ENCODE measurements around the gene AOPEP. TPM values are rescaled to one million over a fixed set of nuclear protein-coding genes. Genes with fewer than 3 reads are reported as not detected.

Gene AOPEP
- total RNA-seq, 1 donor from 2014 or later, result 48.0 TPM

DNA sequence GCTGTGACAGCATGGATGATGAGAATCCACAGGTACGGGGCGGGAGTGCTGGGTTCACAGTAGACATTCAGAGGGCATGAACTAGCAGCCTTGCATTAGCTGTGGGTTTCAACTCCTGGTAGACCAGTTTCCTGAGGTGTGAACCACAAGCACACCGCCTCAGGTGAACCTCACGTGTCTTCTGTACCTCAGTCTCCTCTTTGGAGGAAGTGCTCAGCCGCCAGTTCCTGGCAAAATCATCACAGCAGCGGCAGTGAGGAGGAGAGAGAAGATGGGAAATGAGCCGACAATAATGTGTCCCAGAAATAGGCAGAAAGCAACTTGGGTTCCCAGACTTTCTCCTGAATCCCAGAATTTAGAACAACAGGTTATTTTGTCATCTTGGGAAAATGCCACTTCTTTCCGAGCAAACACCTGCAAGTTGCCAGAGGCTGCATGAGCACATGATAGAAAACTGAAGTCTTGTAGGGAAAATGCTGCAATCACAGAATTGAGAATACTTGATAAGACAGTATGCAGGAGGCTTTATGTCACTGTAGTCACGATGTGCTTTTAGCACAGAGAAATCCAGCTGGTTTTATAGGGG lies 258.5 kb downstream of the AOPEP start:
- Histone ChIP-seq H3K9ac (ENCODE audit: low read depth in 1 of 3, low read length in 3 of 3) (no peak overlapping the region), H3K4me3 (ENCODE audit: low read length in 3 of 3) (no peak overlapping the region), H3K9me3 (ENCODE audit: control insufficient read depth in 3 of 3, low read length in 3 of 3) (no peaks in the 10 kb centered on the region), H3K4me1 (ENCODE audit: control insufficient read depth in 3 of 3, insufficient read depth in 3 of 3, low read length in 3 of 3) (peaks cover 5 to 7% (median 7%) of the 10 kb centered on the region in 3 donors), H3K27ac (ENCODE audit: low read depth, low read length) (no peak overlapping the region), H3K27me3 (ENCODE audit: control insufficient read depth in 3 of 3, insufficient read depth in 3 of 3, low read length in 3 of 3) (no peaks in the 10 kb centered on the region), H3K36me3 (ENCODE audit: control insufficient read depth in 3 of 3, insufficient read depth in 3 of 3, low read length in 3 of 3) (no peaks in the 10 kb centered on the region)

DNA sequence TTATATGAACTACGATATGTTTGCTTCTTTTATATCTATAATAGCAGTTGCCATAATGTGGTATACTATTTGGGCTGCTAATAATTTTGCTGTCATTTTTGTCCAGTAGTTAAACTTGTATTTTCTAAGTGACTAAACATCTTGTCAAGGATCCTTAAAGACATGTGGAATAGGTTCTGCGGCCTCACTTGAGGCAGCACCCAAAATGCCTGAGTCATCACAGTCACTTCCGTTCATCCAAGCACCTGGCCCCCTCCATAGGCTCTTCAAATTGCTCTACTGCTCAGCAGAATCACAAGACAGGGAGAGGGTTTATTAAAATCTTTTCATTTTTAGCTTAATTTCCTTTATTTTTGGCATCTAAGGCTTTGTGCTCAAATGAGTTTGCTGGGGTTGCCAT lies 259.1 kb downstream of the AOPEP start:
- Histone ChIP-seq H3K36me3 (ENCODE audit: control insufficient read depth in 3 of 3, insufficient read depth in 3 of 3, low read length in 3 of 3) (no peaks in the 10 kb centered on the region), H3K4me3 (ENCODE audit: low read length in 3 of 3) (no peak overlapping the region), H3K4me1 (ENCODE audit: control insufficient read depth in 3 of 3, insufficient read depth in 3 of 3, low read length in 3 of 3) (peaks cover 0 to under 1% (median under 1%) of the 10 kb centered on the region in 3 donors), H3K9ac (ENCODE audit: low read depth in 1 of 3, low read length in 3 of 3) (no peak overlapping the region), H3K27me3 (ENCODE audit: control insufficient read depth in 3 of 3, insufficient read depth in 3 of 3, low read length in 3 of 3) (no peaks in the 10 kb centered on the region), H3K27ac (ENCODE audit: low read depth, low read length) (no peak overlapping the region), H3K9me3 (ENCODE audit: control insufficient read depth in 3 of 3, low read length in 3 of 3) (no peaks in the 10 kb centered on the region)

DNA sequence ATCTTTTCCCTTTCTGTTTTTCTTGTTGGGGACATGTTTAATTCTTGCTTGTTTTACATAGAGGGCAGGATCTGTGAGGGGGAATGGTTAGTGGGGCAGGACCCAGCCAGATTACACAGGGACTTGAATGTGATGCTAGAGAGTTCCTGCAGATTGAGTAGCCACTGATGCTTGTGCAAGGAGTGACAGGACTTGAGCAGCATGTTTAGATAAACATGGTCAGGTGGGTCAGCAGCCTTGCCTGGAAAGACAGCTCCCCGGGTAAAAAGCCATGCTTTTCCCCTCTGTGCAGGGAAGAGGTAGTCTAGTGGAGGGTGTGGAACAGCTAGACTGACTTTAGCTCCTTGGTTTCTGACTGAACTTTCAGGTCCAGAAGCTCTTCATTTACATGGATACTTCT lies 261.2 kb downstream of the AOPEP start:
- H3K27me3 ChIP-seq (ENCODE audit: control insufficient read depth in 3 of 3, insufficient read depth in 3 of 3, low read length in 3 of 3), result no peaks in the 10 kb centered on the region
- H3K4me1 ChIP-seq (ENCODE audit: control insufficient read depth in 3 of 3, insufficient read depth in 3 of 3, low read length in 3 of 3), result no peaks in the 10 kb centered on the region
- H3K27ac ChIP-seq (ENCODE audit: low read depth, low read length), result no peak overlapping the region
- H3K4me3 ChIP-seq (ENCODE audit: low read length in 3 of 3), result no peak overlapping the region
- no peak overlapping the region for H3K9ac ChIP-seq (ENCODE audit: low read depth in 1 of 3, low read length in 3 of 3)
- H3K36me3 ChIP-seq (ENCODE audit: control insufficient read depth in 3 of 3, insufficient read depth in 3 of 3, low read length in 3 of 3), result no peaks in the 10 kb centered on the region
- H3K9me3 ChIP-seq (ENCODE audit: control insufficient read depth in 3 of 3, low read length in 3 of 3), result no peaks in the 10 kb centered on the region

DNA sequence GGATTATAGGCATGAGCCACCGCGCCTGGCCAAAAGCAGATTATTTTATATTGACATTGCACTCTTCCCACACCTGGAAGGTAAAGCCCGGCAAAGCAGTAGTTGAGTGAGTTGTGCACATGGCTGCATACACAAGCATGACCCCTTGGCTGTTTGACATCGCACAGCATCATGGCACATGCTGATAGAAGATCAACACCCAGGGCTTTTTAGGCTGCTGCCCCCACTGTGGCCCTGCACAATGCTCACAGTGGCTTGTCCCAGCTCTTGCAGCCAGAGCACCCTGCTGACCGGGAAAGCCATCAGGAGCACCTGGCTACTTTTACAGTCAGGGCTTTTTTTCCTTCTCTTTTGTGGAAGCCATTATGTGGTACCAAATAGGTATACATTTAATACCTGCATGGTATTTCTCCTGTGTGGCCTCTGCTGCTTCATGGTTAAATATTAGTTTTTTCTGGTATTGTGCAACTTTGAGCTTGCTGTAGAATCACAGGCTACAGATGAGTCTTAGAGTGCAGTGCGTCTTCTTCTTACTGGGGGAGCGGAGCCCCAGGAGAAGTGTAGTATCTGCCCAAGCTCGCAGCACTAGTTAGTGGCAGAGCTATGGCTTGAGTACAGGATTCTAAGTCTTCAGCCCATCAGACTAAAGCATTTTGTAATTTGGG lies 264.5 kb downstream of the AOPEP start:
- peaks cover 10 to 12% (median 10%) of the 10 kb centered on the region in 3 donors for H3K4me1 ChIP-seq (ENCODE audit: control insufficient read depth in 3 of 3, insufficient read depth in 3 of 3, low read length in 3 of 3)
- H3K4me3 ChIP-seq (ENCODE audit: low read length in 3 of 3), result no peak overlapping the region
- no peaks in the 10 kb centered on the region for H3K27me3 ChIP-seq (ENCODE audit: control insufficient read depth in 3 of 3, insufficient read depth in 3 of 3, low read length in 3 of 3)
- H3K27ac ChIP-seq (ENCODE audit: low read depth, low read length), result no peak overlapping the region
- H3K36me3 ChIP-seq (ENCODE audit: control insufficient read depth in 3 of 3, insufficient read depth in 3 of 3, low read length in 3 of 3), result no peaks in the 10 kb centered on the region
- no peaks in the 10 kb centered on the region for H3K9me3 ChIP-seq (ENCODE audit: control insufficient read depth in 3 of 3, low read length in 3 of 3)
- H3K9ac ChIP-seq (ENCODE audit: low read depth in 1 of 3, low read length in 3 of 3), result no peak overlapping the region

DNA sequence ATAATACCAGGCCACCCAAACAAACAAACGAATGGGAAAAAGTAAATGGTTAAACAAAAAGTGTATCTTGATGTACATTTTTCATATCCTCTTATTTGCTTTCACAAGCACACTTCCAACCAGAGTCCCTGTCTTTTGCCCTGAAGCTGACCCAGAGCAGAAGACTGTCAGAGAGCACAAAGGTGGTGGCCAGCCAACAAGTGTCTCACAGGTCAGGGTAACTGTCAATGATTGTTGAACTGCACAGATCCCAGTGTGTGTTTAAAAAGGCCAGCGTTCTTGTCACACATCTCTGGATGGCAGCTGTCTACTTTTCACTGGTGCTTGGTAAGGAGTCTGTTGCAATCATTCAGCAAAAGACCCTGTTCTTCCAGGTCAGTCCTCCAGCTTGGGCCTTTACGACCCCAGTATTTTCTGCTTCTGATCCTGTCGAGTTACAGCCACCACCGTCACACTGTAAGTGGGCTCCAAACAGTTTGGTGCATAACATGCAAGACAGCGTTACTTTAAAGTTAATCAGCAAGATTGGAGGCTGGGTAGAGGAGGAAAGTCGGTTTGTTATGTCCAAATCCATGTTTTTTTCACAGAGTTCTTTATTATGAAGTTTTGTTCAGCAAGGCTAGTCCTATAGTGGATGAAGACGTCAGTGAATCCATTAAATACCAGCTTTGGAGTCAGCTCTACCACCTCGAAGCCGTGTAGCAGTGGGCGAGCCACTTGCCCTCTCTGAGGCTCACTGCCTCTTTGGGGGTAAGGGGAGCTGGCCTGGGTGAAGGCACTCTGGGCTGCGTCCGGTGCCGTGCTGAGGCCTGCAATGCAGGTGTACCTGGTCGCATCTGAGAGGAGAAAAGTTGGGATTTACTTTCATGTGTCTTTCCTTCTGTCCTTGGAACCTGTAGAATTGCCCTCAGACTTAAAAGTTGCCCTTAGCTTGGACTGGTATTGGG lies 265.7 kb downstream of the AOPEP start:
- Histone ChIP-seq H3K4me1 (ENCODE audit: control insufficient read depth in 3 of 3, insufficient read depth in 3 of 3, low read length in 3 of 3) (peaks cover 13 to 23% (median 16%) of the 10 kb centered on the region in 3 donors), H3K9ac (ENCODE audit: low read depth in 1 of 3, low read length in 3 of 3) (no peak overlapping the region), H3K27me3 (ENCODE audit: control insufficient read depth in 3 of 3, insufficient read depth in 3 of 3, low read length in 3 of 3) (no peaks in the 10 kb centered on the region), H3K9me3 (ENCODE audit: control insufficient read depth in 3 of 3, low read length in 3 of 3) (no peaks in the 10 kb centered on the region), H3K27ac (ENCODE audit: low read depth, low read length) (no peak overlapping the region), H3K36me3 (ENCODE audit: control insufficient read depth in 3 of 3, insufficient read depth in 3 of 3, low read length in 3 of 3) (no peaks in the 10 kb centered on the region), H3K4me3 (ENCODE audit: low read length in 3 of 3) (no peak overlapping the region)

GRCh38 chr9:94993160-94993820 lies 266.8 kb downstream of the AOPEP start:
- no peaks in the 10 kb centered on the region for H3K36me3 ChIP-seq (ENCODE audit: control insufficient read depth in 3 of 3, insufficient read depth in 3 of 3, low read length in 3 of 3)
- peaks cover 13 to 23% (median 16%) of the 10 kb centered on the region in 3 donors for H3K4me1 ChIP-seq (ENCODE audit: control insufficient read depth in 3 of 3, insufficient read depth in 3 of 3, low read length in 3 of 3)
- H3K27me3 ChIP-seq (ENCODE audit: control insufficient read depth in 3 of 3, insufficient read depth in 3 of 3, low read length in 3 of 3), result no peaks in the 10 kb centered on the region
- no peaks in the 10 kb centered on the region for H3K9me3 ChIP-seq (ENCODE audit: control insufficient read depth in 3 of 3, low read length in 3 of 3)
- no peak overlapping the region for H3K27ac ChIP-seq (ENCODE audit: low read depth, low read length)
- no peak overlapping the region for H3K9ac ChIP-seq (ENCODE audit: low read depth in 1 of 3, low read length in 3 of 3)
- H3K4me3 ChIP-seq (ENCODE audit: low read length in 3 of 3), result no peak overlapping the region

DNA sequence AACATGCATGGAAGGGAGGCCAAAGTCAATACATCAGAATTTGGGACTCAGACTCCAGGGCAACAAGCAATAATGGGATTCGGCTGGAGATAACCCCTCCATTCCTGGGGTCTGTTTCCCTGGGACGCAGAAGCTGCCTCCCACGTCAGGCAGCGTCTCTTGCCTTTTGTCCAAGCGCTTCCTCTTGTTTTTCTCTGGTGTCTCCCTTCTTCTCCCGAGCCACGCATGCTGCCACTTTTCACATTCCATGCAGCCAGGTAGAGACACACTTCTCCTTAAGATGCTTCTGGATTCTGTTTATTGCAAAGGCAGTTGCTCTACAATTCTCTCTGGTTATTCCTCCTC lies 267.3 kb downstream of the AOPEP start:
- Histone ChIP-seq H3K9ac (ENCODE audit: low read depth in 1 of 3, low read length in 3 of 3) (no peak overlapping the region), H3K9me3 (ENCODE audit: control insufficient read depth in 3 of 3, low read length in 3 of 3) (no peaks in the 10 kb centered on the region)

GRCh38 chr9:94995048-94995693 lies 268.7 kb downstream of the AOPEP start:
- peaks cover 13 to 23% (median 16%) of the 10 kb centered on the region in 3 donors for H3K4me1 ChIP-seq (ENCODE audit: control insufficient read depth in 3 of 3, insufficient read depth in 3 of 3, low read length in 3 of 3)
- peak overlapping the region; percentile 57 for H3K27ac ChIP-seq (ENCODE audit: low read depth, low read length)
- H3K27me3 ChIP-seq (ENCODE audit: control insufficient read depth in 3 of 3, insufficient read depth in 3 of 3, low read length in 3 of 3), result no peaks in the 10 kb centered on the region
- H3K4me3 ChIP-seq (ENCODE audit: low read length in 3 of 3), result no peak overlapping the region
- peak overlapping the region in 1 of 3 donors; percentile 66 for H3K9ac ChIP-seq (ENCODE audit: low read depth in 1 of 3, low read length in 3 of 3)
- no peaks in the 10 kb centered on the region for H3K36me3 ChIP-seq (ENCODE audit: control insufficient read depth in 3 of 3, insufficient read depth in 3 of 3, low read length in 3 of 3)
- H3K9me3 ChIP-seq (ENCODE audit: control insufficient read depth in 3 of 3, low read length in 3 of 3), result no peaks in the 10 kb centered on the region

More for the DNA sequence above, 267.3 kb downstream of the AOPEP start:
- peaks cover 13 to 23% (median 16%) of the 10 kb centered on the region in 3 donors for H3K4me1 ChIP-seq (ENCODE audit: control insufficient read depth in 3 of 3, insufficient read depth in 3 of 3, low read length in 3 of 3)
- no peak overlapping the region for H3K4me3 ChIP-seq (ENCODE audit: low read length in 3 of 3)
- H3K27me3 ChIP-seq (ENCODE audit: control insufficient read depth in 3 of 3, insufficient read depth in 3 of 3, low read length in 3 of 3), result no peaks in the 10 kb centered on the region
- H3K36me3 ChIP-seq (ENCODE audit: control insufficient read depth in 3 of 3, insufficient read depth in 3 of 3, low read length in 3 of 3), result no peaks in the 10 kb centered on the region
- no peak overlapping the region for H3K27ac ChIP-seq (ENCODE audit: low read depth, low read length)

- H3K27ac ChIP-seq (ENCODE audit: low read depth, low read length), result peak overlapping the region; percentile 57
- peaks cover 13 to 27% (median 16%) of the 10 kb centered on the region in 3 donors for H3K4me1 ChIP-seq (ENCODE audit: control insufficient read depth in 3 of 3, insufficient read depth in 3 of 3, low read length in 3 of 3)
- H3K36me3 ChIP-seq (ENCODE audit: control insufficient read depth in 3 of 3, insufficient read depth in 3 of 3, low read length in 3 of 3), result no peaks in the 10 kb centered on the region
- no peak overlapping the region for H3K9ac ChIP-seq (ENCODE audit: low read depth in 1 of 3, low read length in 3 of 3)
- H3K27me3 ChIP-seq (ENCODE audit: control insufficient read depth in 3 of 3, insufficient read depth in 3 of 3, low read length in 3 of 3), result no peaks in the 10 kb centered on the region
- H3K9me3 ChIP-seq (ENCODE audit: control insufficient read depth in 3 of 3, low read length in 3 of 3), result no peaks in the 10 kb centered on the region
- H3K4me3 ChIP-seq (ENCODE audit: low read length in 3 of 3), result no peak overlapping the region
Measured at GRCh38 chr9:94996641-94997040, 270.1 kb downstream of the AOPEP start.
